ENCODE measurements around the gene BSN.

Gene BSN

DNA sequence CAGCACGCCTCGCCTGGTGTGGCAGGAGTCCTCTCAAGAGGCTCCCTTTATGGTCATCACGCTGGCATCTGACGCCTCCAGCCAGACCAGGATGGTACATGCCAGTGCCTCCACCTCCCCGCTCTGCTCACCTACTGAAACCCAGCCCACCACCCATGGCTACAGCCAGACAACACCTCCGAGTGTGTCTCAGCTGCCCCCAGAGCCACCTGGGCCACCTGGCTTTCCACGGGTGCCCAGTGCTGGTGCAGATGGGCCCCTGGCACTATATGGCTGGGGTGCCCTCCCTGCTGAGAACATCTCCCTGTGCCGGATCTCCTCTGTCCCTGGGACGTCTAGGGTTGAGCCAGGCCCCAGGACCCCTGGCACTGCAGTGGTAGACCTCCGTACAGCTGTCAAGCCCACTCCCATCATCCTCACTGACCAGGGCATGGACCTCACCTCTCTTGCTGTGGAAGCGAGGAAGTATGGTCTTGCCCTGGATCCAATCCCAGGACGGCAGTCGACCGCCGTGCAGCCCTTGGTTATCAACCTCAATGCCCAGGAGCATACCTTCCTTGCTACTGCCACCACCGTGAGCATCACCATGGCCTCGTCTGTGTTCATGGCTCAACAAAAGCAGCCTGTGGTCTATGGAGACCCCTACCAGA, 100.0 kb downstream of the BSN start:
- Histone ChIP-seq H3F3A (ENCODE audit: insufficient read depth, low read length) (no peaks in the 10 kb centered on the region), H3K4me2 (ENCODE audit: low read length) (no peak overlapping the region), H3K79me2 (ENCODE audit: insufficient read depth, low read length) (no peaks in the 10 kb centered on the region), H4K20me1 (ENCODE audit: insufficient read depth, low read length) (no peaks in the 10 kb centered on the region), H3K4me1 (ENCODE audit: insufficient read depth, low read length, severe bottlenecking) (no peaks in the 10 kb centered on the region), H3K27me3 (ENCODE audit: insufficient read depth, low read length) (no peaks in the 10 kb centered on the region; the same call in 1 of the 2 replicates), H3K36me3 (ENCODE audit: insufficient read depth, low read length) (no peaks in the 10 kb centered on the region), H3K9ac (ENCODE audit: low read length) (no peak overlapping the region), H3K9me2 (ENCODE audit: low read depth, low read length) (no peaks in the 10 kb centered on the region), H3K27ac (ENCODE audit: low read depth, low read length, poor library complexity, severe bottlenecking) (no peak overlapping the region), H2AFZ (ENCODE audit: low read length) (no peak overlapping the region), H3K4me3 (ENCODE audit: low read depth, low read length, poor library complexity, severe bottlenecking) (no peak overlapping the region), H3K9me3 (ENCODE audit: low read length) (no peaks in the 10 kb centered on the region)
- TF ChIP-seq, protein P1, sequence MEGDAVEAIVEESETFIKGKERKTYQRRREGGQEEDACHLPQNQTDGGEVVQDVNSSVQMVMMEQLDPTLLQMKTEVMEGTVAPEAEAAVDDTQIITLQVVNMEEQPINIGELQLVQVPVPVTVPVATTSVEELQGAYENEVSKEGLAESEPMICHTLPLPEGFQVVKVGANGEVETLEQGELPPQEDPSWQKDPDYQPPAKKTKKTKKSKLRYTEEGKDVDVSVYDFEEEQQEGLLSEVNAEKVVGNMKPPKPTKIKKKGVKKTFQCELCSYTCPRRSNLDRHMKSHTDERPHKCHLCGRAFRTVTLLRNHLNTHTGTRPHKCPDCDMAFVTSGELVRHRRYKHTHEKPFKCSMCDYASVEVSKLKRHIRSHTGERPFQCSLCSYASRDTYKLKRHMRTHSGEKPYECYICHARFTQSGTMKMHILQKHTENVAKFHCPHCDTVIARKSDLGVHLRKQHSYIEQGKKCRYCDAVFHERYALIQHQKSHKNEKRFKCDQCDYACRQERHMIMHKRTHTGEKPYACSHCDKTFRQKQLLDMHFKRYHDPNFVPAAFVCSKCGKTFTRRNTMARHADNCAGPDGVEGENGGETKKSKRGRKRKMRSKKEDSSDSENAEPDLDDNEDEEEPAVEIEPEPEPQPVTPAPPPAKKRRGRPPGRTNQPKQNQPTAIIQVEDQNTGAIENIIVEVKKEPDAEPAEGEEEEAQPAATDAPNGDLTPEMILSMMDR (IDR thresholded peaks at IDR 0.05; ENCODE audit: low read length), result no peak
- no peak for TF ChIP-seq EZH2 (IDR thresholded peaks at IDR 0.05; ENCODE audit: borderline replicate concordance, low read length)

DNA sequence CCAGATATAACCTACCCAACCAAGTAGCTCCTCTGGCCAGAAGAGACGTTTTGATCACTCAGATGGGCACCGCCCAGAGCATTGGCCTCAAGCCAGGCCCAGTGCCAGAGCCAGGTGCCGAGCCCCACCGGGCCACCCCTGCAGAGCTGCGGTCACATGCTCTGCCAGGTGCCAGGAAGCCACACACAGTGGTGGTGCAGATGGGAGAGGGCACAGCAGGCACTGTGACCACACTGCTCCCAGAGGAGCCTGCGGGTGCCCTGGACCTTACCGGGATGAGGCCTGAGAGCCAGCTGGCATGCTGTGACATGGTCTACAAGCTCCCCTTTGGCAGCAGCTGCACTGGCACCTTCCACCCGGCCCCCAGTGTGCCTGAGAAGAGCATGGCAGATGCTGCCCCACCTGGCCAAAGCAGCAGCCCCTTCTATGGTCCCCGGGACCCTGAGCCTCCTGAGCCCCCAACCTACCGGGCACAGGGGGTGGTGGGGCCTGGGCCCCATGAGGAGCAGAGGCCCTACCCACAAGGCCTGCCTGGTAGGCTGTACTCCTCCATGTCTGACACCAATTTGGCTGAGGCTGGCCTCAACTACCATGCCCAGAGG, 100.8 kb downstream of the BSN start:
- Histone ChIP-seq H3K27me3 (ENCODE audit: insufficient read depth, low read length) (no peaks in the 10 kb centered on the region; the same call in 1 of the 2 replicates), H3K4me1 (ENCODE audit: insufficient read depth, low read length, severe bottlenecking) (no peaks in the 10 kb centered on the region), H3K4me2 (ENCODE audit: low read length) (no peak overlapping the region), H3K9me3 (ENCODE audit: low read length) (no peaks in the 10 kb centered on the region), H3K27ac (ENCODE audit: low read depth, low read length, poor library complexity, severe bottlenecking) (no peak overlapping the region), H3K9ac (ENCODE audit: low read length) (no peak overlapping the region), H3K4me3 (ENCODE audit: low read depth, low read length, poor library complexity, severe bottlenecking) (no peak overlapping the region), H3F3A (ENCODE audit: insufficient read depth, low read length) (no peaks in the 10 kb centered on the region), H4K20me1 (ENCODE audit: insufficient read depth, low read length) (no peaks in the 10 kb centered on the region), H3K79me2 (ENCODE audit: insufficient read depth, low read length) (no peaks in the 10 kb centered on the region), H2AFZ (ENCODE audit: low read length) (no peak overlapping the region), H3K36me3 (ENCODE audit: insufficient read depth, low read length) (no peaks in the 10 kb centered on the region), H3K9me2 (ENCODE audit: low read depth, low read length) (no peaks in the 10 kb centered on the region)
- TF ChIP-seq EZH2 (IDR thresholded peaks at IDR 0.05; ENCODE audit: borderline replicate concordance, low read length), result no peak
- TF ChIP-seq, protein P1 (IDR thresholded peaks at IDR 0.05; ENCODE audit: low read length), result no peak

DNA sequence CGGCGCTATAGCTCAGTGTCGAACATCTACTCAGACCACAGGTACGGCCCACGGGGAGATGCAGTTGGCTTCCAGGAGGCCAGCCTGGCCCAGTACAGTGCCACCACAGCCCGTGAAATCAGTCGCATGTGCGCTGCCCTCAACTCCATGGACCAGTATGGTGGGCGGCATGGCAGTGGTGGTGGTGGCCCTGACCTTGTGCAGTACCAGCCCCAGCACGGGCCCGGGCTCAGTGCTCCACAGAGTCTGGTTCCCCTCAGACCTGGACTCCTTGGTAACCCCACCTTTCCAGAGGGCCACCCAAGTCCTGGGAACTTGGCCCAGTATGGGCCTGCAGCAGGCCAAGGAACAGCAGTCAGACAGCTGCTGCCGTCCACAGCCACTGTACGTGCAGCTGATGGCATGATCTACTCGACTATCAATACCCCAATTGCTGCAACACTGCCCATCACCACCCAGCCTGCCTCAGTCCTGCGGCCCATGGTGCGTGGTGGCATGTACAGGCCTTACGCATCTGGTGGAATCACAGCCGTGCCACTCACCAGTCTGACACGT, 101.5 kb downstream of the BSN start:
- no peaks in the 10 kb centered on the region for H4K20me1 ChIP-seq (ENCODE audit: insufficient read depth, low read length)

More for the DNA sequence above, 101.5 kb downstream of the BSN start:
- no peaks in the 10 kb centered on the region for H3F3A ChIP-seq (ENCODE audit: insufficient read depth, low read length)
- no peak overlapping the region for H3K27ac ChIP-seq (ENCODE audit: low read depth, low read length, poor library complexity, severe bottlenecking)
- H3K9me3 ChIP-seq (ENCODE audit: low read length), result no peaks in the 10 kb centered on the region
- TF ChIP-seq EZH2 (IDR thresholded peaks at IDR 0.05; ENCODE audit: borderline replicate concordance, low read length), result no peak
- TF ChIP-seq, protein P1 (IDR thresholded peaks at IDR 0.05; ENCODE audit: low read length), result no peak
- H3K4me2 ChIP-seq (ENCODE audit: low read length), result no peak overlapping the region
- H3K36me3 ChIP-seq (ENCODE audit: insufficient read depth, low read length), result no peaks in the 10 kb centered on the region
- no peak overlapping the region for H2AFZ ChIP-seq (ENCODE audit: low read length)
- H3K27me3 ChIP-seq (ENCODE audit: insufficient read depth, low read length), result no peaks in the 10 kb centered on the region; the same call in 1 of the 2 replicates
- no peaks in the 10 kb centered on the region for H3K9me2 ChIP-seq (ENCODE audit: low read depth, low read length)
- no peaks in the 10 kb centered on the region for H3K79me2 ChIP-seq (ENCODE audit: insufficient read depth, low read length)
- no peaks in the 10 kb centered on the region for H3K4me1 ChIP-seq (ENCODE audit: insufficient read depth, low read length, severe bottlenecking)
- H3K9ac ChIP-seq (ENCODE audit: low read length), result no peak overlapping the region
- H3K4me3 ChIP-seq (ENCODE audit: low read depth, low read length, poor library complexity, severe bottlenecking), result no peak overlapping the region

All from OCI-LY1 (cell line).